HG02588 (cell line): ENCODE data around the gene BMERB1.
"Not testable (repeated sequence)": the region's sequence is repeated elsewhere in the genome, so short reads cannot be mapped to it uniquely, and the experiment has no call there.

Experiments used
- ATAC-seq: cut with Tn5 transposase; IDR thresholded peaks from one replicate; pipeline ENCODE4 v1.9.1; 2021; ENCODE audit warnings: mild to moderate bottlenecking, moderate library complexity; ENCODE audit not compliant: unreplicated experiment

The BMERB1 gene

GRCh38 chr16:15607221-15607699, 172.9 kb downstream of the BMERB1 start:
- ATAC-seq = not testable (repeated sequence)

- ATAC-seq = no peak
These were observed 173.5 kb downstream of the BMERB1 start for GRCh38 chr16:15607700-15608396.

- ATAC-seq = no peak
These were observed 174.3 kb downstream of the BMERB1 start for GRCh38 chr16:15608398-15609285.

- ATAC-seq = no peak
These were observed 174.9 kb downstream of the BMERB1 start for GRCh38 chr16:15609286-15609649.

GRCh38 chr16:15610369-15610871, 176.0 kb downstream of the BMERB1 start:
- ATAC-seq = no peak

GRCh38 chr16:15611610-15612009, 177.2 kb downstream of the BMERB1 start:
- no peak for ATAC-seq

- no peak for ATAC-seq
These were observed 179.3 kb downstream of the BMERB1 start for GRCh38 chr16:15613676-15614075.

GRCh38 chr16:15616012-15616411, 181.6 kb downstream of the BMERB1 start:
- no peak for ATAC-seq

- no peak for ATAC-seq
These were observed 182.2 kb downstream of the BMERB1 start for GRCh38 chr16:15616475-15617165.

- no peak for ATAC-seq
These were observed 183.5 kb downstream of the BMERB1 start for GRCh38 chr16:15617901-15618300.

GRCh38 chr16:15618392-15618791, 184.0 kb downstream of the BMERB1 start:
- ATAC-seq = no peak

GRCh38 chr16:15620611-15621195, 186.3 kb downstream of the BMERB1 start:
- no peak for ATAC-seq

GRCh38 chr16:15621456-15621855, 187.1 kb downstream of the BMERB1 start:
- ATAC-seq = no peak

GRCh38 chr16:15621889-15622288, 187.5 kb downstream of the BMERB1 start:
- ATAC-seq = no peak

- no peak for ATAC-seq
These were observed 197.5 kb downstream of the BMERB1 start for GRCh38 chr16:15631730-15632409.

GRCh38 chr16:15635926-15636325, 201.5 kb downstream of the BMERB1 start:
- ATAC-seq = no peak

- no peak for ATAC-seq
These were observed 202.0 kb downstream of the BMERB1 start for GRCh38 chr16:15636392-15636873.
